ENCODE measurements around the gene ATP11C.

- no peak for TF ChIP-seq CEBPB (IDR thresholded peaks at IDR 0.05; ENCODE audit: low read depth, low read length)
- TF ChIP-seq, protein P1, sequence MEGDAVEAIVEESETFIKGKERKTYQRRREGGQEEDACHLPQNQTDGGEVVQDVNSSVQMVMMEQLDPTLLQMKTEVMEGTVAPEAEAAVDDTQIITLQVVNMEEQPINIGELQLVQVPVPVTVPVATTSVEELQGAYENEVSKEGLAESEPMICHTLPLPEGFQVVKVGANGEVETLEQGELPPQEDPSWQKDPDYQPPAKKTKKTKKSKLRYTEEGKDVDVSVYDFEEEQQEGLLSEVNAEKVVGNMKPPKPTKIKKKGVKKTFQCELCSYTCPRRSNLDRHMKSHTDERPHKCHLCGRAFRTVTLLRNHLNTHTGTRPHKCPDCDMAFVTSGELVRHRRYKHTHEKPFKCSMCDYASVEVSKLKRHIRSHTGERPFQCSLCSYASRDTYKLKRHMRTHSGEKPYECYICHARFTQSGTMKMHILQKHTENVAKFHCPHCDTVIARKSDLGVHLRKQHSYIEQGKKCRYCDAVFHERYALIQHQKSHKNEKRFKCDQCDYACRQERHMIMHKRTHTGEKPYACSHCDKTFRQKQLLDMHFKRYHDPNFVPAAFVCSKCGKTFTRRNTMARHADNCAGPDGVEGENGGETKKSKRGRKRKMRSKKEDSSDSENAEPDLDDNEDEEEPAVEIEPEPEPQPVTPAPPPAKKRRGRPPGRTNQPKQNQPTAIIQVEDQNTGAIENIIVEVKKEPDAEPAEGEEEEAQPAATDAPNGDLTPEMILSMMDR (conservative IDR thresholded peaks at IDR 0.05; ENCODE audit: low read depth, low read length), result no peak
- TF ChIP-seq MXI1 (IDR thresholded peaks at IDR 0.05; ENCODE audit: borderline replicate concordance, low read depth, low read length), result no peak
- TF ChIP-seq, protein P2, sequence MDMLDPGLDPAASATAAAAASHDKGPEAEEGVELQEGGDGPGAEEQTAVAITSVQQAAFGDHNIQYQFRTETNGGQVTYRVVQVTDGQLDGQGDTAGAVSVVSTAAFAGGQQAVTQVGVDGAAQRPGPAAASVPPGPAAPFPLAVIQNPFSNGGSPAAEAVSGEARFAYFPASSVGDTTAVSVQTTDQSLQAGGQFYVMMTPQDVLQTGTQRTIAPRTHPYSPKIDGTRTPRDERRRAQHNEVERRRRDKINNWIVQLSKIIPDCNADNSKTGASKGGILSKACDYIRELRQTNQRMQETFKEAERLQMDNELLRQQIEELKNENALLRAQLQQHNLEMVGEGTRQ (IDR thresholded peaks at IDR 0.05; ENCODE audit: low read depth, low read length), result no peak
- TF ChIP-seq POLR2A (IDR thresholded peaks at IDR 0.05; ENCODE audit: low read depth, low read length), result no peak
Observed at GRCh38 chrX:139883984-139884383, 48.9 kb downstream of the ATP11C start.
